ENCODE data around the gene DALRD3.
A peak's percentile ranks its signal among the peaks of the same experiment; 100 is the strongest.
"Not testable (repeated sequence)": the region's sequence is repeated elsewhere in the genome, so short reads cannot be mapped to it uniquely, and the experiment has no call there.

Gene DALRD3

GRCh38 chr3:49012441-49013017 lies 5.9 kb downstream of the DALRD3 start:
- Histone ChIP-seq H3K4me1 (ENCODE audit: control insufficient read depth in 1 of 2, insufficient read depth in 1 of 2, low read depth in 1 of 2, low read length in 1 of 2) (peaks cover 24 to 32% of the 10 kb centered on the region in 2 experiments), H3K4me3 (ENCODE audit: low read depth in 1 of 2, low read length in 1 of 2) (no peak overlapping the region), H3K27me3 (no peaks in the 10 kb centered on the region), H3K36me3 (peaks cover 37% of the 10 kb centered on the region), H3K9me3 (no peaks in the 10 kb centered on the region), H3K27ac (no peak overlapping the region)
- TF ChIP-seq CTCF (IDR thresholded peaks at IDR 0.05) = no peak

- H3K36me3 ChIP-seq = peaks cover 18% of the 10 kb centered on the region
- no peak for TF ChIP-seq CTCF (IDR thresholded peaks at IDR 0.05)
- no peak overlapping the region for H3K4me3 ChIP-seq (ENCODE audit: low read depth in 1 of 2, low read length in 1 of 2)
- H3K9me3 ChIP-seq = no peaks in the 10 kb centered on the region
- peak overlapping the region; percentile 39 for H3K27ac ChIP-seq
- H3K27me3 ChIP-seq = no peaks in the 10 kb centered on the region
- H3K4me1 ChIP-seq (ENCODE audit: control insufficient read depth in 1 of 2, insufficient read depth in 1 of 2, low read depth in 1 of 2, low read length in 1 of 2) = peaks cover 24 to 35% of the 10 kb centered on the region in 2 experiments
Measured at GRCh38 chr3:49009396-49009795, 9.0 kb downstream of the DALRD3 start.

DNA sequence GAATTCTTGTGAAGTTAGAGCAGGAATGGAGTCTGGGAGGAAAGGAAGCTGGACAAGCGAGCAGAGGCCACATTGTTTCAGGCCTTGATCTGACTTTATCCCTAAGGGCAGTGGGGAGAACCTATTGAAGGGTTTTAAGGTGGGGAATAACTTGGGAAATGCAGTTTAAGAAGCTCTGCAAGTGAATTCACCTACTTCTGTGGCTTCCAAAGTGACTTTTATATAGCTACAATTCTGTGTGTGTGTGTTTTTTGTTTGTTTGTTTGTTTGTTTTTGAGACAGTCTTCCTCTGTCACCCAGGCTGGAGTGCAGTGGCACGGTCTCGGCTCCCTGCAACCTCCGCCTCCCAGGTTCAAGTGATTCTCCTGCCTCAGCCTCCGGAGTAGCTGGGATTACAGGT lies 9.8 kb downstream of the DALRD3 start:
- not testable (repeated sequence) for H3K9me3 ChIP-seq, H3K27me3 ChIP-seq
- peak overlapping the region; percentile 89 for H3K27ac ChIP-seq
- H3K4me3 ChIP-seq (ENCODE audit: low read depth in 1 of 2, low read length in 1 of 2) = peak overlapping the region in 1 of 2 experiments; percentile 83
- H3K36me3 ChIP-seq = peaks cover 17% of the 10 kb centered on the region
- H3K4me1 ChIP-seq (ENCODE audit: control insufficient read depth in 1 of 2, insufficient read depth in 1 of 2, low read depth in 1 of 2, low read length in 1 of 2) = peaks cover 24 to 35% of the 10 kb centered on the region in 2 experiments

- Histone ChIP-seq H3K9me3 (no peaks in the 10 kb centered on the region), H3K36me3 (peaks cover 15% of the 10 kb centered on the region), H3K4me1 (ENCODE audit: control insufficient read depth in 1 of 2, insufficient read depth in 1 of 2, low read depth in 1 of 2, low read length in 1 of 2) (peaks cover 24 to 35% of the 10 kb centered on the region in 2 experiments), H3K27me3 (no peaks in the 10 kb centered on the region), H3K4me3 (ENCODE audit: low read depth in 1 of 2, low read length in 1 of 2) (peak overlapping the region; percentile 83 to 96), H3K27ac (peak overlapping the region; percentile 89)
- TF ChIP-seq CTCF (IDR thresholded peaks at IDR 0.05) = peak; percentile 8
Measured at GRCh38 chr3:49007771-49008528, 10.4 kb downstream of the DALRD3 start.

DNA sequence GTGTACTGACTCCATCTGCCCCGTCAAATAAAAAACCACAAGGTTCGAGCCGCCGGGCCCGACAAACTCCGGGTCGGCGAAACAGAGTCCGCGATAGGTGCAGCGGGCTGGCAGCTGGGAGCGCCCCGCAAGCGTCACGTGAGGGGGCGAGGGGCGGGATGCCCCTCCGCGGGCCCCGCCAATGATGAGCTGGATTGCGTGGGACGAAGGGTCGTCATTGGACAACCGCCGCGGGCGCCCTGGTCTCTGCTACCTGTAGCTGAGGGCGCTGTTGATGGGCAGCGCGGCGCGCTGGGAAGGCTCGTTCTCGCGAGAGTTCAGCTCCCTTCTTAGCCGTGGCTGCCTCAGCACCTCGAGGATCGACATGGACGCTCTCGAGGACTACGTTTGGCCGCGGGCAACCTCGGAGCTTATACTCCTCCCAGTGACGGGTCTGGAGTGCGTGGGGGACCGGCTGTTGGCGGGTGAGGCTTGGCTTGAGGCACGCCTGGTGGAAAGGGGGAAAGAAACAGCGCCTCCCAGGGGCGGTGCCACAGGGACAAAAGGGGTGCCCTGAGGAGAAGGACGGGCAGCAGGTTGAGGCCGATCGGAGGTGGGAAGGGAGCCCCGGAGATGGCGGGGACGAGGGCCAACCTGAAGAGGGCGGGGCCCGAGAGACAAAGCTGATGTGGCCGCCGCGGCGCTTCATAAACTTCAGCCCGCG lies 11.2 kb downstream of the DALRD3 start, which contains the start of gene WDR6:
Gene WDR6, plus strand, starts transcription at position 324 of the 703 bp plus-strand sequence. Its CDS starts 41 bp downstream, at position 365.
- peak; percentile 38 for TF ChIP-seq CTCF (IDR thresholded peaks at IDR 0.05)
- Histone ChIP-seq H3K4me3 (ENCODE audit: low read depth in 1 of 2, low read length in 1 of 2) (peak within 1 kb of the TSS; percentile 83 to 96), H3K27me3 (no peaks in the 10 kb centered on the region), H3K27ac (peak within 1 kb of the TSS; percentile 89), H3K4me1 (ENCODE audit: control insufficient read depth in 1 of 2, insufficient read depth in 1 of 2, low read depth in 1 of 2, low read length in 1 of 2) (peaks cover 24 to 35% of the 10 kb centered on the region in 2 experiments), H3K9me3 (no peaks in the 10 kb centered on the region), H3K36me3 (peaks cover 7% of the 10 kb centered on the region)
